VCaP (cell line): ENCODE data around the gene WDR45B.

Experiments
- H3K27ac ChIP-seq: fragments of 450-650 bp; 2 replicates; pipeline ENCODE4 v1.5.1; 2017
- TF ChIP-seq, protein P1 (sequence below): fragments of 450-650 bp; conservative IDR thresholded peaks from 2 replicates; pipeline ENCODE4 v1.5.1; 2017; ENCODE audit warnings: mild to moderate bottlenecking, moderate library complexity

The WDR45B gene

GRCh38 chr17:82648165-82648668 lies at the start of gene WDR45B:
WDR45B (minus strand) TSS chr17:82648444; CDS start chr17:82648340, 104 bp downstream.
- TF ChIP-seq, protein P1, sequence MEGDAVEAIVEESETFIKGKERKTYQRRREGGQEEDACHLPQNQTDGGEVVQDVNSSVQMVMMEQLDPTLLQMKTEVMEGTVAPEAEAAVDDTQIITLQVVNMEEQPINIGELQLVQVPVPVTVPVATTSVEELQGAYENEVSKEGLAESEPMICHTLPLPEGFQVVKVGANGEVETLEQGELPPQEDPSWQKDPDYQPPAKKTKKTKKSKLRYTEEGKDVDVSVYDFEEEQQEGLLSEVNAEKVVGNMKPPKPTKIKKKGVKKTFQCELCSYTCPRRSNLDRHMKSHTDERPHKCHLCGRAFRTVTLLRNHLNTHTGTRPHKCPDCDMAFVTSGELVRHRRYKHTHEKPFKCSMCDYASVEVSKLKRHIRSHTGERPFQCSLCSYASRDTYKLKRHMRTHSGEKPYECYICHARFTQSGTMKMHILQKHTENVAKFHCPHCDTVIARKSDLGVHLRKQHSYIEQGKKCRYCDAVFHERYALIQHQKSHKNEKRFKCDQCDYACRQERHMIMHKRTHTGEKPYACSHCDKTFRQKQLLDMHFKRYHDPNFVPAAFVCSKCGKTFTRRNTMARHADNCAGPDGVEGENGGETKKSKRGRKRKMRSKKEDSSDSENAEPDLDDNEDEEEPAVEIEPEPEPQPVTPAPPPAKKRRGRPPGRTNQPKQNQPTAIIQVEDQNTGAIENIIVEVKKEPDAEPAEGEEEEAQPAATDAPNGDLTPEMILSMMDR: no peak
- H3K27ac ChIP-seq: peak within 1 kb of the TSS; percentile 100

GRCh38 chr17:82697808-82698064 lies 49.5 kb upstream of the WDR45B start:
- TF ChIP-seq, protein P1: no peak

GRCh38 chr17:82696916-82697807 lies 48.9 kb upstream of the WDR45B start:
- H3K27ac ChIP-seq: peak overlapping the region; percentile 81; the same call in 1 of the 2 replicates

More at GRCh38 chr17:82697808-82698064, 49.5 kb upstream of the WDR45B start:
- H3K27ac ChIP-seq: peak overlapping the region; percentile 81

DNA sequence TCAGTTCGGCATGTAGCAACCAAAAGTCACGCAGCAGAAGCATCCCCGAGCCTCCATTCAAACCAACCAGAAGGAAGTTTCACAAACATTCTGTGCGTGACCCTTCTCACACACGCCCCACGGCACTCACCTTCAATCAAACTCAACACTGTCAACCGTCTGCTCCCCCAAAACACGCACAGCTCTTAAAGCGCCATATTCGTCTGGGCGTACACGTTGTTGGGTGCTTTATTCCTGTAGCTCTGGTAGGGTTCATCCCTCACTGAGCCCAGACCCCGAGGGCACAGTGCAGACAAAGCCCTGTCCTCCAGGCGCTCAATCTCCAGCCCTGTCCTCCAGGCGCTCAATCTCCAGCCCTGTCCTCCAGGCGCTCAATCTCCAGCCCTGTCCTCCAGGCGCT lies 48.0 kb upstream of the WDR45B start:
- TF ChIP-seq, protein P1: no peak
- H3K27ac ChIP-seq: no peak overlapping the region

More at GRCh38 chr17:82696916-82697807, 48.9 kb upstream of the WDR45B start:
- TF ChIP-seq, protein P1: no peak

- no peak overlapping the region for H3K27ac ChIP-seq
- TF ChIP-seq, protein P1: no peak
These were observed 46.4 kb upstream of the WDR45B start for GRCh38 chr17:82694647-82695046.

DNA sequence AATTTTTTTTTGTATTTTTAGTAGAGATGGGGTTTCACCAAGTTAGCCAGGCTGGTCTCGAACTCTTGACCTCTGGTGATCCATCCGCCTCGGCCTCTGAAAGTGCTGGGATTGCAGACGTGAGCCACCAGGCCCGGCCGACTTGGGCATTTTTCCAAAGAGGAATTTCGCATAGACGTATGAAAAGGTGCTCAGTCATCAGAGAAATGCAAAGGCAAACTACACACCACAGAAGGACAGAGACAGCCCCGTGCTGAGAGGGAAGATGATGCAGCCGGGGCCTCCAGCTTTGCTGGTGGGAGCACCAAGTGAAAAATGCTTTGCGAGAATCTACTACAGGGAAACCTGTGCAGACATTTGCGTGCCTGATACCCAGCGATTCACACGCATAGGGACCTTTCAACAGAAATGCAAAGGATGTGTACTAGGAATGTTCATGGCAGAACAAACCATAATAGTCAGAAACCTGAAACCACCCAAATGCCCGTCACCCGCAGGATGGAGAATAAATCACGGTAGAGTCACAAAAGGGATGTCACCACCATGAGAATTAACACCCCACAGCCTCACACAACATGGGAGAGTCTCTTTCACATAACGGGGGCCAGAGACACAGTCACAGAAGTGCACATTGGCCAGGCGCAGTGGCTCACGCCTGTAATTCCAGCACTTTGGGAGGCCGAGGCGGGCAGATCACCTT lies 45.1 kb upstream of the WDR45B start:
- H3K27ac ChIP-seq: no peak overlapping the region
- TF ChIP-seq, protein P1: no peak

GRCh38 chr17:82692268-82692667 lies 44.0 kb upstream of the WDR45B start:
- TF ChIP-seq, protein P1: no peak
- no peak overlapping the region for H3K27ac ChIP-seq
